WTC11 (cell line): ENCODE data around the gene SCG5. TPM values are rescaled to one million over a fixed set of nuclear protein-coding genes. Genes with fewer than 3 reads are reported as not detected.
A peak's percentile ranks its signal among the peaks of the same experiment; 100 is the strongest.

Experiments
- ATAC-seq: fragments of 200-7000 bp; cut with Tn5 transposase; 2 replicates; pipeline ENCODE4 v1.10.0; 2021; ENCODE audit warnings: mild to moderate bottlenecking, moderate library complexity
- CTCF ChIA-PET: fragments of 300-600 bp; sonication (Branson Sonifier 250); formaldehyde crosslinking; loops from one replicate; lab custom pipeline; 2021; ENCODE audit warnings: antibody characterized with exemption; lab: Charles Lee
- POLR2A ChIA-PET: fragments of 350-600 bp; sonication (Branson Sonifier 250); formaldehyde crosslinking; loops from one replicate; lab custom pipeline; 2021; ENCODE audit warnings: antibody characterized with exemption; lab: Charles Lee
- DNase-seq: peaks from one replicate; pipeline ENCODE4 v3.0.0; 2021; ENCODE audit warnings: low spot score
- H3K27ac Mint-ChIP-seq: 2 replicates; pipeline ENCODE4 v1.8.0; 2021; ENCODE audit warnings: mixed read lengths
- H3K27me3 Mint-ChIP-seq: 2 replicates; pipeline ENCODE4 v1.8.0; 2021; ENCODE audit warnings: low read depth, mild to moderate bottlenecking, moderate library complexity, mixed read lengths
- H3K36me3 Mint-ChIP-seq: 2 replicates; pipeline ENCODE4 v1.8.0; 2021; ENCODE audit warnings: mixed read lengths
- H3K4me1 Mint-ChIP-seq: 2 replicates; pipeline ENCODE4 v1.8.0; 2022; ENCODE audit warnings: mixed read lengths
- H3K4me3 Mint-ChIP-seq: 2 replicates; pipeline ENCODE4 v1.8.0; 2021; ENCODE audit warnings: mild to moderate bottlenecking, moderate library complexity, mixed read lengths
- H3K9me3 Mint-ChIP-seq: 2 replicates; pipeline ENCODE4 v1.8.0; 2021; ENCODE audit warnings: mixed read lengths
- AFF4 ChIP-seq: sonication (generic); formaldehyde crosslinking; IDR thresholded peaks from 2 replicates; pipeline ENCODE4 v1.8.1; 2023; ENCODE audit warnings: mild to moderate bottlenecking, missing genetic modification reagents, borderline replicate concordance
- AR ChIP-seq: fragments of 250-450 bp; sonication (Bioruptor Pico); IDR thresholded peaks from 2 replicates; pipeline ENCODE4 v1.9.0; 2021; ENCODE audit warnings: mild to moderate bottlenecking
- CREM ChIP-seq: sonication (generic); formaldehyde crosslinking; IDR thresholded peaks from 2 replicates; pipeline ENCODE4 v1.8.1; 2022; ENCODE audit warnings: mild to moderate bottlenecking, missing genetic modification reagents, moderate library complexity
- E2F4 ChIP-seq: sonication (generic); formaldehyde crosslinking; IDR thresholded peaks from 2 replicates; pipeline ENCODE4 v1.8.1; 2022; ENCODE audit warnings: low read depth, mild to moderate bottlenecking, moderate library complexity, missing genetic modification reagents, borderline replicate concordance
- ELF4 ChIP-seq: sonication (generic); formaldehyde crosslinking; IDR thresholded peaks from 2 replicates; pipeline ENCODE4 v1.8.1; 2022; ENCODE audit warnings: low read depth, mild to moderate bottlenecking, moderate library complexity, missing genetic modification reagents
- EMX1 ChIP-seq: fragments of 250-450 bp; sonication (Bioruptor Pico); IDR thresholded peaks from 2 replicates; pipeline ENCODE4 v1.8.0; 2021; ENCODE audit warnings: mild to moderate bottlenecking
- ESRRA ChIP-seq: sonication (generic); formaldehyde crosslinking; IDR thresholded peaks from 2 replicates; pipeline ENCODE4 v1.8.1; 2022; ENCODE audit warnings: mild to moderate bottlenecking, missing genetic modification reagents, borderline replicate concordance
- IRF1 ChIP-seq: sonication (generic); formaldehyde crosslinking; IDR thresholded peaks from 2 replicates; pipeline ENCODE4 v1.8.0; 2023; ENCODE audit warnings: missing genetic modification reagents
- MXD4 ChIP-seq: fragments of 250-450 bp; sonication (Bioruptor Pico); IDR thresholded peaks from 2 replicates; pipeline ENCODE4 v1.8.0; 2021; ENCODE audit warnings: mild to moderate bottlenecking, moderate library complexity, borderline replicate concordance
- PRRX2 ChIP-seq: fragments of 250-450 bp; sonication (Bioruptor Pico); IDR thresholded peaks from 2 replicates; pipeline ENCODE4 v1.8.0; 2021; ENCODE audit warnings: mild to moderate bottlenecking
- SMAD4 ChIP-seq: sonication (generic); formaldehyde crosslinking; IDR thresholded peaks from 2 replicates; pipeline ENCODE4 v1.8.0; 2022; ENCODE audit warnings: mild to moderate bottlenecking, missing genetic modification reagents
- USF1 ChIP-seq: sonication (generic); formaldehyde crosslinking; IDR thresholded peaks from 2 replicates; pipeline ENCODE4 v1.8.0; 2022; ENCODE audit warnings: mild to moderate bottlenecking, missing genetic modification reagents
- ZBTB21 ChIP-seq: sonication (generic); formaldehyde crosslinking; IDR thresholded peaks from 2 replicates; pipeline ENCODE4 v1.8.1; 2023; ENCODE audit warnings: mild to moderate bottlenecking, missing genetic modification reagents, borderline replicate concordance
- ZBTB43 ChIP-seq: sonication (generic); formaldehyde crosslinking; IDR thresholded peaks from 2 replicates; pipeline ENCODE4 v1.8.1; 2023; ENCODE audit warnings: mild to moderate bottlenecking, missing genetic modification reagents
- ZNF263 ChIP-seq: sonication (generic); formaldehyde crosslinking; IDR thresholded peaks from 2 replicates; pipeline ENCODE4 v1.8.1; 2022; ENCODE audit warnings: low read depth, mild to moderate bottlenecking, moderate library complexity, missing genetic modification reagents
- ZNF423 ChIP-seq: fragments of 250-450 bp; sonication (Bioruptor Pico); IDR thresholded peaks from 2 replicates; pipeline ENCODE4 v2.1.2; 2022; ENCODE audit warnings: mild to moderate bottlenecking, moderate library complexity
- ZNF671 ChIP-seq: fragments of 250-450 bp; sonication (Bioruptor Pico); IDR thresholded peaks from 2 replicates; pipeline ENCODE4 v1.8.0; 2021; ENCODE audit warnings: mild to moderate bottlenecking
- ZSCAN18 ChIP-seq: fragments of 250-450 bp; sonication (Bioruptor Pico); IDR thresholded peaks from 2 replicates; pipeline ENCODE4 v2.1.2; 2022; ENCODE audit warnings: mild to moderate bottlenecking, moderate library complexity
- total RNA-seq: library from RNA; stranded (reverse); gene quantifications from 3 replicates; pipeline ENCODE4 v1.2.3, GENCODE V29; 2021

Gene SCG5
- total RNA-seq, 1 experiment from 2014 or later = 14.2 TPM

GRCh38 chr15:32683906-32684584 lies 42.5 kb downstream of the SCG5 start (continued):
- TF ChIP-seq AR (CRISPR knock-in tag) = no peak
- TF ChIP-seq ZBTB43 = no peak

GRCh38 chr15:32685576-32685975 lies 44.1 kb downstream of the SCG5 start:
- peaks cover 7% of the 10 kb centered on the region for H3K9me3 Mint-ChIP-seq
- CTCF ChIA-PET = interaction anchor here (1.3 kb wide), 1 partner anchor 9 kb away, joined by 6 read pairs; no protein-coding TSS in a partner anchor
- TF ChIP-seq MXD4 (CRISPR knock-in tag) = no peak
- no peak for TF ChIP-seq ELF4 (CRISPR knock-in tag)
- TF ChIP-seq ZNF423 = no peak
- no peak for TF ChIP-seq PRRX2 (CRISPR knock-in tag)
- no peak for TF ChIP-seq ZNF671 (CRISPR knock-in tag)
- TF ChIP-seq EMX1 (CRISPR knock-in tag) = no peak
- no peak for TF ChIP-seq SMAD4
- DNase-seq = no peak
- H3K27ac Mint-ChIP-seq = peak overlapping the region; percentile 11; the same call in 1 of the 2 replicates
- peaks cover 18% of the 10 kb centered on the region for H3K4me1 Mint-ChIP-seq
- H3K27me3 Mint-ChIP-seq = no peaks in the 10 kb centered on the region
- no peak overlapping the region for H3K4me3 Mint-ChIP-seq
- ATAC-seq = no peak
- H3K36me3 Mint-ChIP-seq = peaks cover 6% of the 10 kb centered on the region; the same call in 1 of the 2 replicates
- POLR2A ChIA-PET = no interaction called here

GRCh38 chr15:32687556-32687955 lies 46.0 kb downstream of the SCG5 start:
- DNase-seq (no peak), ATAC-seq (no peak)
- Mint-ChIP-seq H3K27me3 (no peaks in the 10 kb centered on the region), H3K36me3 (peaks cover 6% of the 10 kb centered on the region; the same call in 1 of the 2 replicates), H3K9me3 (peaks cover 7% of the 10 kb centered on the region), H3K4me3 (no peak overlapping the region), H3K27ac (no peak overlapping the region), H3K4me1 (peaks cover 23% of the 10 kb centered on the region)
- ChIA-PET CTCF (no interaction called here), POLR2A (no interaction called here)
- TF ChIP-seq USF1 (CRISPR knock-in tag) (no peak), CREM (no peak), ZSCAN18 (CRISPR knock-in tag) (no peak), ESRRA (no peak), IRF1 (CRISPR knock-in tag) (no peak), ZBTB21 (CRISPR knock-in tag) (no peak), E2F4 (CRISPR knock-in tag) (no peak), ZNF263 (CRISPR knock-in tag) (no peak), AFF4 (CRISPR knock-in tag) (no peak), ZNF671 (CRISPR knock-in tag) (no peak)
